Endometrial microvascular endothelial cells (primary cell): ENCODE results near the gene LOXL3. TPM values are rescaled to one million over a fixed set of nuclear protein-coding genes. Genes with fewer than 3 reads are reported as not detected.
"Not testable (repeated sequence)": the region's sequence is repeated elsewhere in the genome, so short reads cannot be mapped to it uniquely, and the experiment has no call there.

Source experiments
- in situ Hi-C: cut with HindIII; loops from 2 replicates; pipeline ENCODE4 v1.10.0; 2017; ENCODE audit warnings: low sequenced_read_pairs, low pct_unique_long_range_greater_than_20kb; ENCODE audit errors: inconsistent ontology term
- total RNA-seq: library from RNA; depleted of rRNA; stranded (reverse); fragments of >200 nt; gene quantifications from one replicate; pipeline ENCODE4 v1.2.3, GENCODE V29; 2015; ENCODE audit errors: inconsistent ontology term

The LOXL3 gene
- total RNA-seq, 1 donor from 2014 or later = 0.65 TPM

DNA sequence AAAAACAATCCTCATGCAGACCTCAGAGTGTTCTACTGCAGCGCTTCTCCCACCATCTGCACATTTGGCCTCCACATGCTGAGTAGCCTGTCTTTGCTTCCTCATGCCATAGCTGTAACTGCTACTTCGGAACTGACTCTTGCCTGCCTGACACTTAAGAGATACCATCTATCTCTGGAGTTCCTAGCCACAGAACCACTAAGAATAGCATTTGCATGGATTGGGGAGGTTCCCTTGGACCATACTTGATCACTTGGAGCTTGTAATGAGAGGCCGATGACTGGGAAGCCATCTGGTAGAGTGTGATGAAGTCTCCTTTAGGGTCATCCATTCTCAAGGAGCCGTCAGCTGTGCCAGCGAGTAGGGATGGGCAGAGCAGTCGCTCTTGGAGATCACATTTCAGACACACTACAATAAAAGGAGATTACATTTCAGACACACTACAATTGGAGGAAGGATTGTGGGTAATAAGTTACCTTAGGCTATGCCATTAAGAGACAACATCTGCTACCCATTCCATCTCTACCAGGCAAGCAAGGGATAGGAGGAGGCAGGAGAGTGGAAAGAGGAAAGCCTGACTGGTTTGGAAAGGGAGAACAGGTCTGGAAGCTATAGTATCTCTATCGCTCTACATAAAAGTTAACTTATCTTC is 22.6 kb upstream of the LOXL3 start:
- in situ Hi-C loops = no loop called here

- in situ Hi-C loops = no loop called here
Measured at GRCh38 chr2:74575320-74575719, 21.6 kb upstream of the LOXL3 start.

- in situ Hi-C loops = no loop called here
Measured at GRCh38 chr2:74573747-74574562, 20.2 kb upstream of the LOXL3 start.

GRCh38 chr2:74572178-74572925 is 18.6 kb upstream of the LOXL3 start:
- in situ Hi-C loops = no loop called here

- in situ Hi-C loops = no loop called here
Measured at GRCh38 chr2:74571058-74571457, 17.3 kb upstream of the LOXL3 start.

- in situ Hi-C loops = no loop called here
Measured at GRCh38 chr2:74569686-74570085, 15.9 kb upstream of the LOXL3 start.

DNA sequence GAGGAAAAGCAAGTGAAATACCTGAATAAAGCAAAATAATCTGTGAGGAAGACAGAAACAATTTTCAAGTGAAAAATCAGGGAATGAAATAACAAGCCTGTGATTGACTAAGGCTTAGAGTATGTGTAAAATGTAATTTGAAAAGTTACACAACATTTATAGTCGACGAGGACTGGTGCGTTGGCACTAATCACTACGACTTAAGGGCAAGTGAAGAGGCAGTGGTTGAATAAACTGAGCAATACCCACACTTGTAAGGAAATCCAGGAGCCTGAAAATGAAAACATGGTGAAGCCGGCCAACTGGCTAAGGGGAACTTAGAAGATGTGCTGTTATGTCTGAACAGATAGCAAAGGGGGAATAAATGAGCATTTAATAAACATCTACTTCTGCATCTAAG is 14.1 kb upstream of the LOXL3 start:
- in situ Hi-C loops = no loop called here

DNA sequence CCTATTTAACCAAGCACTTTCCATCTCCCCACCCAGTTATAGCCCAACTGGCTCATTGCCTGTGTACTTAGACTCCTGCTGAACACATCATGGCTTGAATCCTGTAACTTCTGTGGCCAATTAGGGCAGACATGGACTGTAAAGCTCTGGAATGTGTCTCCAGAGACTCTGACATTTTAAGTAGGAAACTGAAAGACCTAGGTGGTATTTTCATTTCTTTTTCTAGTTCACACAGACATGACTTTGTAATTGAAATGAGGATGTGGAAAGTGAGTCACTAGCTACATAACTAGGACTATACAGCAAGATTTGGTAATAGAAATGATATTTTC is 13.0 kb upstream of the LOXL3 start:
- in situ Hi-C loops = no loop called here

DNA sequence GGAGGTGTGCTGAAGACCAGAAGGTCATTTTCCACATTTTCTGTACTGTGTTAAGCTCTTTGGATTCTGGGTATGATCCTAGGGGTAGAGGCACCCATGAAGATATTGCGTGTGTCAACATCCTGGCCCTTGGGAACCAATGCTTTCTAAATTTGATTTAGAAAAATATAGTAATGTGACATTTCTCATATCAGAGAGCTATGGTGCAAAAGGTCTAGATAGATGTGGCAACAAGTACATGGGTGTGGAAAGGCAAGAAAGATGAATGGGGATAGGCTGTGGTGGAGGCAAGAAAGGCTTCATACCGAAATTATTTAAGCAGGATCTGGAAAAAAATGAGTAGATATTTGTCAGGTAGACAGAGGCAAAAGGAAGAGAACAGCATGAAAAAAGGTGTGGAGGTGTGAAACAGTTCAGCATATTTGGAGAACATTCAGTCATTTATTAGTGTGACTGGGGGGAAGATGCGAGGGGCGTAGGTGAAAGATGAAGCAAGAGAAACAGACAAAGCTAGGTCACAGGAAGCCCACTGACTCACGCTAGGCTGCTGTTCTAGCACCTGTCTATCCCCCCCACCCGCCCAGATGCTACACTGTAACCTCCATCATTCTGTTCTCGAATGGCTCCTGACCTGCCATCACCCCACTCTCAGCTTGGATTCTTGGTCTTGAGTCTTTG is 12.5 kb upstream of the LOXL3 start:
- in situ Hi-C loops = no loop called here

DNA sequence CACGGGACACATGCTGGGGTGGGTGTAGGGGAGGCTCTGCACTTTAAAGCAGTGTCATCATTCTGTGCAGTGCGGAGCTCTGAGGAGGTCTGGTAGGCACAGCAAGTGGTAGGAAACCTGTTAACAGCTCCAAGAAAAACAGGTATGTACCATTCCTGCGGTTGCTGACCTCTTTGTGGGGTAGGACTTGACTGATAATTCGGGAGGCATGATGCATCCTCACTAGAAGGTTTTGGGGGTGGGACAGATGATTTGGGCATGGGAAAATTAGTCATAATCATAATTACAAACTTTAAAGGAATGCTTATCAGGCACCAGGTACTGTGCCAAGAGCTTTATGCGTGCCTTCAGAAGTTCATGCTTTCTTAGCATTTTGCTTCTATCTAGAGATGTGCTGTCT is 10.5 kb upstream of the LOXL3 start:
- in situ Hi-C loops = no loop called here

GRCh38 chr2:74562126-74562775 is 8.5 kb upstream of the LOXL3 start:
- in situ Hi-C loops = no loop called here

GRCh38 chr2:74561022-74561421 is 7.3 kb upstream of the LOXL3 start:
- in situ Hi-C loops = not testable (repeated sequence)

GRCh38 chr2:74560591-74560990 is 6.8 kb upstream of the LOXL3 start:
- in situ Hi-C loops = no loop called here

DNA sequence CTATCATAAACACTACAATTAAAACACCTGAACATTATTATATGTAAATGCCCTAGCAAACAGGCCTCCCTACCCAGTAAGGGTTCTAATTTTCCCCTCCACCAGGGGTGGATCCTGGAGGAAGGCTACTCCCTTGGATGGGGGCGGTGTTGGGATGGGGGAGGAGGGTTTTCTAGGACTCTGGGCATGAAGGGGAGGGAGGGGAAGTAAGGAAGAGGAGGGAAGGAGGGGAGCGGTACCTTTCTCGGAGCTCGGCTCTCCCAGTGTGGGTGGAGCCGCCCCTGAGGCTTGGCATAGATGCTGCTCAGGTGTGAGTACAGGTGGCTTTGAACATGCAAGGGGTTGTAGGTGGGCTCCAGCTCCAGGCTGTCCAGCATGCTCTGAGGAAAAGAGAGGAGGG is 6.2 kb upstream of the LOXL3 start:
- in situ Hi-C loops = no loop called here

DNA sequence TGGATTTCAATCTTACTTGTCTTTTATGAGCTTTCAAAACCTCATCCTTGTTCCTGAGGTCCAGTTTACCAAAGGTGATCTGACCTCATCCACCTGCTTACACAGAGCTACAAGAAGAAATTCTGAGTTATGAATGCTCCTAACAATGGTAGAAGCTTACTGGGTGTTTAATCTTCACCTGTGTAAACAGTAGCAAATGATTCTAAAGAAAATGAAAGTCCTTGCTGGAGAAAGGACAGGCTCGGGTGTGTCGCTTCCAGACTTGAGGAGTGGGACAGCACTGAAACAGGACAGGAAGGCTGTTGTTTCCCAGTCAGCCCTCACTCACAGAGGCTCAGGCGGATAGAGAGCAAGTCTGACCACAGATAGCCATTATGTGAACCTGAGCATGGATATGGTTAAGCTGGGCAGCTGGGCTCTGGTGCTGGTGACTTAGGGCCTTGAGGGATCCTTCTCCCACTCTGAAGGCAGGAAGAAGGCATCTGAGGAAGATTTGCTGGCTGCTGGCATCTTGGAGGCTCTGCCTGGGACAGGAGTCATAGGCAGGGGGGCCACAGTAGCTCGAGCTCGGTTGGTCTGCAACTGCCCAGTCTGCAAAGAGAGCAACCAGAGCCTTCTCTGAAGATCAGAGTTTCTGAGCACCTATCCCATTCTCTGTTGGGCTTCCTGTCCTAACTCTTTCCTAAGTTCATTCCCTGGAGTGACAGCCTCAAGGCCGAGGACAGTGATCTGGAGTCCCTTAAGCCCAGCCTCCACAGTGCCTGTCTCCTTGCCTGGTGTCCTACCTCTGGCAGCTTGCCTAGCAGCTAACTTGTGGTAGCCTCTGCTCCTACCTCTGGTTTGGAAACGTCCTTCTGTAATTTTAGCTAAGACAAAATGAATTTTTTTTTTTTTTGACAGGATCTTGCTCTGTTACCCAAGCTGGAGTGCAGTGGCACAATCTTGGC is 4.8 kb upstream of the LOXL3 start:
- in situ Hi-C loops = no loop called here

DNA sequence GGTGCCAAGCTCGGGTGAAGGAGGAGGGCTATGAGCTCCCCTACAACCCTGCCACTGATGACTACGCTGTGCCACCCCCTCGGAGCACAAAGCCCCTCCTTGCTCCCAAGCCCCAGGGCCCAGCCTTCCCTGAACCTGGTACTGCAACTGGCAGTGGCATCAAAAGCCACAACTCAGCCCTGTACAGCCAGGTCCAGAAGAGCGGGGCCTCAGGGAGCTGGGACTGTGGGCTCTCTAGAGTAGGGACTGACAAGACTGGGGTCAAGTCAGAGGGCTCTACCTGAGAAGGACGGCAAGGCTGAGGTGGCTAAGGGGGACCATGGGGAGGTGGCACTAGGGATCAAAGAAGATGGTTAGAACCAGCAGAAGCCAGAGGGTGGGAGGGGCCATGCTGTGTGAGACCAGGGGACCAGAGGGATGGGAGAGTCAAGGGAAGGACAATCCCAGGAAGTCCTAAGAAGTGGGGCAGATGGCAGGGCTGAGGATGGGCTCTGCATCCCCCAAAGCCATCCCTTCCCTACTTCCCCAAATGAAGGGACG is 3.2 kb upstream of the LOXL3 start:
- in situ Hi-C loops = no loop called here

DNA sequence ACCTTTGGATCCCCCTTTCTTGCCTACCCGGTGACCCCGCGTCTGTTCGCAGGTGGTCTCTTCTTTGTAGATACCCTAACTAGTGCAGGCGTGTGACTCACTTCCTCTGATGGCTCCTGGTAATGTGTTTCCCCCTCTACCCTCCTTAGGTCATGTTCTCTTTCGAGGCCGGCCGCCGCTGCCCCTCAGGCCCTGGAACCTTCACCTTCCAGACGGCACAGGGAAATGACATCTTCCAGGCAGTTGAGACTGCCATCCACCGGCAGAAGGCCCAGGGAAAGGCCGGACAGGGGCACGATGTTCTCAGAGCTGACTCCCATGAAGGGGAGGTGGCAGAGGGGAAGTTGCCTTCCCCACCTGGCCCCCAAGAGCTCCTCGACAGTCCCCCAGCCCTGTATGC is 2.4 kb upstream of the LOXL3 start:
- in situ Hi-C loops = no loop called here

DNA sequence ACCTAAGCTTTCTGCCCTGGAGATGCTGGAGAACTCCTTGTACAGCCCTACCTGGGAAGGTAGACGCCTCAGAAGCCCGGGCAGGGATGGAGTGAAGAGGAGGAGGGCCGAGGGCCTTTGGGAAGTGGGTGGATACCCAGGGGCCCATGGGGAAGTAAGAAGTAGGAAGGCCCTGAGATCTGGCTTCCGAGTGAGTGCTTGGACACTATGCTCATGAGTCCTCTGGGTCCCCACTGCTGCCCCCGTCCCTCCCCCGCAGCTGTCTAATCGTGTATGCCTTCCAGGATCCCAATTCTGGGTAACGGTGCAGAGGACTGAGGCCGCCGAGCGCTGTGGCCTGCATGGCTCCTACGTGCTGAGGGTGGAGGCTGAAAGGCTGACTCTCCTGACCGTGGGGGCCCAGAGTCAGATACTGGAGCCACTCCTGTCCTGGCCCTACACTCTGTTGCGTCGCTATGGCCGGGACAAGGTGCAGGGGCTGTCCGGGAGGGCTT is 1.9 kb upstream of the LOXL3 start:
- in situ Hi-C loops = no loop called here
